Adrenal gland (tissue), 12 donors: Measurements from ENCODE around the gene NYNRIN. TPM values are rescaled to one million over a fixed set of nuclear protein-coding genes. Genes with fewer than 3 reads are reported as not detected.

ENCODE experiments used
- DNase-seq, 7 donors: peaks; one replicate each; pipeline ENCODE4 v3.0.0-alpha.2; 2019 to 2020
- H3K27ac ChIP-seq, 5 donors: fragments of 200-600 bp; sonication (generic) in 4 of 5; 1 replicate in 3 of 5; 2 replicates in 2 of 5; pipeline versions ENCODE4 v1.5.1 to v1.8.0; 2016 to 2020; ENCODE audit warnings: mild to moderate bottlenecking in 1 of 5
- H3K27me3 ChIP-seq: fragments of 200-600 bp; 2 replicates; pipeline ENCODE4 v1.8.0; 2021
- H3K36me3 ChIP-seq, 2 donors: fragments of 200-600 bp; replicated peaks in 1 of 2; 1 replicate in 1 of 2; 2 replicates in 1 of 2; pipeline versions ENCODE4 v1.5.1 to v1.8.0; 2018 to 2022
- H3K4me1 ChIP-seq, 2 donors: fragments of 200-600 bp; replicated peaks in 1 of 2; 1 replicate in 1 of 2; 2 replicates in 1 of 2; pipeline versions ENCODE4 v1.5.1 to v1.8.0; 2018 to 2021
- H3K4me3 ChIP-seq, 4 donors: fragments of 200-600 bp; sonication (generic) in 3 of 4; one replicate each; pipeline ENCODE4 v1.5.1; 2016 to 2018
- H3K9me3 ChIP-seq, 3 donors: fragments of 200-600 bp; sonication (generic) in 1 of 3; replicated peaks in 1 of 3; 1 replicate in 2 of 3; 2 replicates in 1 of 3; pipeline versions ENCODE4 v1.5.1 to v1.8.0; 2016 to 2021
- POLR2A ChIP-seq, 2 donors: fragments of 450-650 bp; IDR thresholded peaks; one replicate each; pipeline ENCODE4 v1.6.1; 2017; ENCODE audit warnings: antibody characterized with exemption in 2 of 2, mild to moderate bottlenecking in 2 of 2, moderate library complexity in 1 of 2
- WGBS, 4 donors: extraction: QIAGEN DNeasy Blood & Tissue Kit in 2 of 4; methylation state at CpG; one replicate each; pipeline versions ENCODE4 v1.1.5 to v1.1.7; 2013 to 2017; 5-methylcytosine and 5-hydroxymethylcytosine counted together
- intact Hi-C, 2 donors: fragments of 100-400 bp; cut with DNase I; formaldehyde crosslinking; loops; one replicate each; pipeline versions ENCODE4 v1.14.1 to v1.15.0; 2022 to 2023
- polyA plus RNA-seq, 3 donors: library from polyadenylated mRNA; stranded (reverse); fragments of 200-250 nt in 2 of 3; fragments of 350-450 nt in 1 of 3; fragmentation: Illumina TruSeq in 1 of 3; extraction: RNeasy Lipid Tissue Mini Kit (QIAGEN cat#74804) in 1 of 3; gene quantifications; one replicate each; pipeline ENCODE4 v1.2.3, GENCODE V29; 2013 to 2014
- total RNA-seq, 9 donors: library from RNA; depleted of rRNA in 4 of 9; stranded (reverse); fragments of >200 nt in 4 of 9; fragments of 120-200 nt in 1 of 9; fragmentation: NEBNext Ultra II Directional in 1 of 9; extraction: Animal tissue kit (Norgen Biotek cat#: 25700) in 1 of 9; gene quantifications; one replicate each; pipeline versions ENCODE4 v1.1.0 to v1.2.4, GENCODE V29; 2013 to 2023
- TF ChIP-seq, protein P1 (sequence below), 6 experiments: fragments of 450-650 bp in 4 of 6; fragments of 200-600 bp in 2 of 6; sonication (generic) in 1 of 6; IDR thresholded peaks; 1 replicate in 5 of 6; 2 replicates in 1 of 6; pipeline versions ENCODE4 v1.5.1 to v1.8.0; 2016 to 2021; ENCODE audit warnings: antibody characterized with exemption in 6 of 6, mild to moderate bottlenecking in 2 of 6, moderate library complexity in 1 of 6
- donor health status: healthy with polysubstance abuse.
- donor health status: Bipolar disorder and iron deficiency.
- donor health status: DM: yes; HTN: yes; CAD: no.
- donor health status: DM: no; HTN: no; CAD: no.
- donor health status: DM: no; HTN: no; CAD: no.
- donor health status: DM: yes; HTN: yes; CAD: no.

Gene NYNRIN
- total and polyA plus RNA-seq, 12 donors, result 2.2 to 11.0 (median 6.7) TPM

DNA sequence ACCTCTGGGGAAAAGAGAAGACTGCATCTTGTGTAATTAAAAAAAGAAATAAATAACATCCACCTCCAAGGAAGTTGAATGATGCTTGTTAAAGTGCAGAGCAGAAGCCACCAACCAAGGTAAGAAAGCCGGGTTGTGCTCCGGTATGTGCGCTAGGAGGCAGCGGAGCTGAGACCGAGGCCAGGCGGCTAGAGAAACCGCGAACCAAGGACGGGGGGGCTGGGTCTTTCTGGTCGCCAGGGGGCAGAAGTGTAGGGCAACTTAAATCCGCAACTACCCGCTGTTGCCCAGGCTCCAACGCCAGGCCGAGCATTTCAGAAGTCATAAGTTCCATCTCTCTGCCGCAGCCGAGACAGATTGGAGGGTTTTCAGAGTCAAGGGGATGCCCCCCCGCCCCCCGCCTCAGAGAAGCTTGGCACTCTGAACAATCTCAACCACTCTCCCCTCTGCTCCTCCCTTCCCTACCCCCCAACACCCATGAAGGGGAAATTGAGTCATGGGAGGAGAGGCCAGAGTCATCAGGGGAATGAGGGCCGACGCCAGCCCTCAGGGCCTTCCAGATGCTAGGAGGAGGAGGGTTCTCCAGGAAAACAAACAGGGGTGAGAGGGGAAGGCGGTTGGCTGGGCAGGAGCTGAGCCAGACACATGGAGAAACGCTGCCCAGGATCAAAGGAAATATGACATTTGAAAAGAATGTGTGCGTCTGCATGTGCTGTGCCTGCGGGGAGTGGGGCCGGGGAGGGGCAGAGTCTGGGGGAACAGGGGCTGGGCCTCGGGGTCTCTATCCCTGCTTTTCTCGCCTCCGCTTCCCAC is 33.0 kb upstream of the NYNRIN start:
- Histone ChIP-seq H3K9me3 (no peaks in the 10 kb centered on the region), H3K27ac (peak overlapping the region; percentile 84 to 97 (median 88)), H3K4me1 (peaks cover 11 to 27% of the 10 kb centered on the region in 2 donors), H3K4me3 (peak overlapping the region in 1 of 4 donors; percentile 83), H3K36me3 (no peaks in the 10 kb centered on the region), H3K27me3 (no peaks in the 10 kb centered on the region)
- peak in 1 of 2 donors; percentile 30 for TF ChIP-seq POLR2A (IDR thresholded peaks at IDR 0.05)
- TF ChIP-seq, protein P1, sequence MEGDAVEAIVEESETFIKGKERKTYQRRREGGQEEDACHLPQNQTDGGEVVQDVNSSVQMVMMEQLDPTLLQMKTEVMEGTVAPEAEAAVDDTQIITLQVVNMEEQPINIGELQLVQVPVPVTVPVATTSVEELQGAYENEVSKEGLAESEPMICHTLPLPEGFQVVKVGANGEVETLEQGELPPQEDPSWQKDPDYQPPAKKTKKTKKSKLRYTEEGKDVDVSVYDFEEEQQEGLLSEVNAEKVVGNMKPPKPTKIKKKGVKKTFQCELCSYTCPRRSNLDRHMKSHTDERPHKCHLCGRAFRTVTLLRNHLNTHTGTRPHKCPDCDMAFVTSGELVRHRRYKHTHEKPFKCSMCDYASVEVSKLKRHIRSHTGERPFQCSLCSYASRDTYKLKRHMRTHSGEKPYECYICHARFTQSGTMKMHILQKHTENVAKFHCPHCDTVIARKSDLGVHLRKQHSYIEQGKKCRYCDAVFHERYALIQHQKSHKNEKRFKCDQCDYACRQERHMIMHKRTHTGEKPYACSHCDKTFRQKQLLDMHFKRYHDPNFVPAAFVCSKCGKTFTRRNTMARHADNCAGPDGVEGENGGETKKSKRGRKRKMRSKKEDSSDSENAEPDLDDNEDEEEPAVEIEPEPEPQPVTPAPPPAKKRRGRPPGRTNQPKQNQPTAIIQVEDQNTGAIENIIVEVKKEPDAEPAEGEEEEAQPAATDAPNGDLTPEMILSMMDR (IDR thresholded peaks at IDR 0.05), result peak; percentile 67 to 98 (median 92)
- DNase-seq, result peak; percentile 81 to 95 (median 92)
- WGBS, 4 donors, result 3 to 7% (median 4%) methylated on average over 24 to 28 of the region's 28 CpGs
- intact Hi-C loops, result loop anchor here (5.0 kb wide), 2 partner anchors 51 to 66 kb away; no protein-coding TSS in a partner anchor

DNA sequence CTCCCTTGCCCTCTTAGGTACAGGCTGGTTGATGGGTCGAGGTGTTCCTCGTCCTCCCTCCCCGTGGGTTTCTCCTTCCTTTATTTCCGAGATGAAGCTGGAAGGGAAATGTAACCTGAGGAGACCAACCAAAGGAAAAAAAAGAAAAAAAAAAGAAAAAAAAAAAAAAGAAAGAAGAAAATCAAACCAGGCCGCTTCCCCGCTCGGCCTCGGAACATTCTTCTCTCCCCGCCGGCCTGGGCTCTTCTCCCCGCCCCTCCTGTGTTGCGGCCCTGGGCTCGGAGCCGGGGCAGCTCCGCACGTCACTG is 32.4 kb upstream of the NYNRIN start:
- intact Hi-C loops, result loop anchor here (5.0 kb wide), 2 partner anchors 51 to 66 kb away; no protein-coding TSS in a partner anchor
- 1 to 2% (median 1%) methylated on average over 16 of the region's 16 CpGs for WGBS, 4 donors
- no peaks in the 10 kb centered on the region for H3K27me3 ChIP-seq
- H3K27ac ChIP-seq, result peak overlapping the region; percentile 84 to 97 (median 88)
- H3K36me3 ChIP-seq, result no peaks in the 10 kb centered on the region
- H3K9me3 ChIP-seq, result no peaks in the 10 kb centered on the region
- DNase-seq, result no peak
- no peak for TF ChIP-seq POLR2A (IDR thresholded peaks at IDR 0.05)
- TF ChIP-seq, protein P1 (IDR thresholded peaks at IDR 0.05), result no peak
- H3K4me1 ChIP-seq, result peaks cover 11 to 27% of the 10 kb centered on the region in 2 donors
- peak overlapping the region in 2 of 4 donors; percentile 56 to 83 for H3K4me3 ChIP-seq

DNA sequence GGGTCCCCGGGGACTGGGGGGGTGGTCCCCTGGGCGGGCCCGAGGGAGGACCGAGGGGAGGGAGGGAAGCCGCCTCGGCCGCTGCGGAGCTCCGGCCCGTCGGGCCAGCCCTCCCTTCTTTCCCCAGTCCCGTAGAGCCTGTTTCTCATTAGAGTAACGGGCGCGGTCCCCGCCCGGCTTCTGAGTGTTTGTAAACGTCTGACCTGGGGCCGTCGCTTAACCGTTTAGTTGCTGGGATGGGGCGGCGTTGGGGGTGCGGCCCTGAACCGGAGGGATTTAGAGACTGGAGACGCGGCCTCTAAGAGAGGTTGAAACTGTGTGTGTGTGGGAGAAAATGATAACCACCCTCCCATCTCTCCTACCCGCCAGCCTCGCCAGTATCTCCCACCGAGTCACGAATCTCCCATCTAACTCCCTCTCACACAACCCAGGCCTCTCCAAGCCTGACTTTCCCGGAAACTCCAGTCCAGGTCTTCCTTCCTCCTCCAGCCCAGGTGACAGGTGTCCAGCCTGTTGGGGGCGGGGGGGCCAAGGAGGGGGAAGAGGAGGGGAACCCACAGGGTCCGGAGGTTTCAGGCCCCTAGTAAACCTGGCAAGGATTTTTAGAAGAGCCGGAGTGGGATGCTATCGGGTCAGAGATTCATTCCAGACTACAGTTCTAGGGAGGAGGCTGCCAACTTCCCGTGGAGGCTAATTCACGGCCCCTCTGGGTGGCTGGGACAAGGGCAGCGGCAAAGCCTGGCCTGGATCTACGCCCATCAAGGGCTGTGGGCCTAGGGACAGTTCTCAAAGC is 31.9 kb upstream of the NYNRIN start:
- peak; percentile 89 to 92 (median 91) for DNase-seq
- Histone ChIP-seq H3K4me1 (peaks cover 11 to 27% of the 10 kb centered on the region in 2 donors), H3K27me3 (no peaks in the 10 kb centered on the region), H3K9me3 (no peaks in the 10 kb centered on the region), H3K36me3 (no peaks in the 10 kb centered on the region), H3K4me3 (peak overlapping the region in 2 of 4 donors; percentile 56 to 83), H3K27ac (peak overlapping the region; percentile 84 to 97 (median 88))
- intact Hi-C loops, result loop anchor here (5.0 kb wide), 2 partner anchors 50 to 65 kb away; no protein-coding TSS in a partner anchor
- TF ChIP-seq, protein P1 (IDR thresholded peaks at IDR 0.05), result peak in 1 of 6 experiments; percentile 3
- TF ChIP-seq POLR2A (IDR thresholded peaks at IDR 0.05), result peak in 1 of 2 donors; percentile 73
- WGBS, 4 donors, result 0 to 3% (median 1%) methylated on average over 23 to 40 of the region's 40 CpGs
